Peyer's patch (tissue), 4 donors: ENCODE measurements around the gene OCA2.

Experiments
- POLR2A ChIP-seq, 2 donors: fragments of 450-650 bp; IDR thresholded peaks; one replicate each; pipeline ENCODE4 v1.5.1; 2017; ENCODE audit warnings: antibody characterized with exemption in 2 of 2, mild to moderate bottlenecking in 2 of 2, moderate library complexity in 2 of 2
- TF ChIP-seq, protein P1 (sequence below), 6 experiments: fragments of 450-650 bp in 4 of 6; fragments of 200-600 bp in 2 of 6; sonication (generic) in 1 of 6; IDR thresholded peaks; one replicate each; pipeline ENCODE4 v1.5.1; 2017 to 2019; ENCODE audit warnings: antibody characterized with exemption in 6 of 6, mild to moderate bottlenecking in 3 of 6, moderate library complexity in 1 of 6

DNA sequence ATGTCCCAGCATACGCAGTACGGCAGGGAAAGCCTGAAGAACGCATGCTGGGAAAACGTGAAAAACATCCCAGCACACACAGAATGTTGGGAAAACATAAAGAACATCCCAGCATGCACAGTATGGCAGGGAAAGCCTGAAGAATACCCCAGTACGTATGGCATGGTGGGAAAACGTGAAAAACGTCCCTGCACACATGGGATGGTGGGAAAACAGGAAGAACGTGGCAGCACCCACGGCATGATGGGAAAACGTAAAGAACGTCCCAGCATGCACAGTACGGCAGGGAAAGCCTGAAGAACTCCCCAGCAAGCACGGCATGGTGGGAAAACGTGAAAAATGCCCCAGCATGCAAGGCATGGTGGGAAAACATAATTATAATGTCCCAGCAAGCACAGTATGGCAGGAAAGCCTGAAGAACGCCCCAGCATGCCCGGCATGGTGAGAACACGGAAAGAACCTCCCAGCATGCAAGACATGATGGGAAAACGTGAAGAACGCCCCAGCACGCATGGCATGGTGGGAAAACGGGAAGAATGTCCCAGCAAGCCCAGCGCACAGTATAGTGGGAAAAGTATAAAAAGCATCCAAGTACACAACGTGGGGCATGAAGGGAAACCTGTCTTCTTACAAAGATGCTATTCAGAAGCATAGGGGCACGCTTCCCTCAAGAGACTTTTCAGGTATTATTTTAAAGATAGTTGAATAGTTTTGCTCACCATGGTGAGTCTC is 128.3 kb downstream of the OCA2 start:
- TF ChIP-seq, protein P1, sequence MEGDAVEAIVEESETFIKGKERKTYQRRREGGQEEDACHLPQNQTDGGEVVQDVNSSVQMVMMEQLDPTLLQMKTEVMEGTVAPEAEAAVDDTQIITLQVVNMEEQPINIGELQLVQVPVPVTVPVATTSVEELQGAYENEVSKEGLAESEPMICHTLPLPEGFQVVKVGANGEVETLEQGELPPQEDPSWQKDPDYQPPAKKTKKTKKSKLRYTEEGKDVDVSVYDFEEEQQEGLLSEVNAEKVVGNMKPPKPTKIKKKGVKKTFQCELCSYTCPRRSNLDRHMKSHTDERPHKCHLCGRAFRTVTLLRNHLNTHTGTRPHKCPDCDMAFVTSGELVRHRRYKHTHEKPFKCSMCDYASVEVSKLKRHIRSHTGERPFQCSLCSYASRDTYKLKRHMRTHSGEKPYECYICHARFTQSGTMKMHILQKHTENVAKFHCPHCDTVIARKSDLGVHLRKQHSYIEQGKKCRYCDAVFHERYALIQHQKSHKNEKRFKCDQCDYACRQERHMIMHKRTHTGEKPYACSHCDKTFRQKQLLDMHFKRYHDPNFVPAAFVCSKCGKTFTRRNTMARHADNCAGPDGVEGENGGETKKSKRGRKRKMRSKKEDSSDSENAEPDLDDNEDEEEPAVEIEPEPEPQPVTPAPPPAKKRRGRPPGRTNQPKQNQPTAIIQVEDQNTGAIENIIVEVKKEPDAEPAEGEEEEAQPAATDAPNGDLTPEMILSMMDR (IDR thresholded peaks at IDR 0.05), result no peak
- no peak for TF ChIP-seq POLR2A (IDR thresholded peaks at IDR 0.05)
